WTC11 (cell line): ENCODE measurements around the gene CORO1C.

Source experiments
- ESRRA ChIP-seq: sonication (generic); formaldehyde crosslinking; IDR thresholded peaks from 2 replicates; pipeline ENCODE4 v1.8.1; 2022; ENCODE audit warnings: mild to moderate bottlenecking, missing genetic modification reagents, borderline replicate concordance
- IRF2 ChIP-seq: sonication (generic); formaldehyde crosslinking; IDR thresholded peaks from 2 replicates; pipeline ENCODE4 v1.8.0; 2022; ENCODE audit warnings: low read depth, missing genetic modification reagents, borderline replicate concordance
- NR1H2 ChIP-seq: sonication (generic); formaldehyde crosslinking; IDR thresholded peaks from 2 replicates; pipeline ENCODE4 v1.9.0; 2021; ENCODE audit warnings: mild to moderate bottlenecking, moderate library complexity, missing genetic modification reagents
- SP1 ChIP-seq: sonication (generic); formaldehyde crosslinking; conservative IDR thresholded peaks from 2 replicates; pipeline ENCODE4 v1.8.1; 2022; ENCODE audit warnings: missing genetic modification reagents
- TF ChIP-seq, protein P1 (sequence below): fragments of 200-600 bp; IDR thresholded peaks from 2 replicates; pipeline ENCODE4 v1.8.0; 2022; ENCODE audit warnings: antibody characterized with exemption

GRCh38 chr12:108604208-108604941 is 126.9 kb downstream of the CORO1C start:
- TF ChIP-seq, protein P1, sequence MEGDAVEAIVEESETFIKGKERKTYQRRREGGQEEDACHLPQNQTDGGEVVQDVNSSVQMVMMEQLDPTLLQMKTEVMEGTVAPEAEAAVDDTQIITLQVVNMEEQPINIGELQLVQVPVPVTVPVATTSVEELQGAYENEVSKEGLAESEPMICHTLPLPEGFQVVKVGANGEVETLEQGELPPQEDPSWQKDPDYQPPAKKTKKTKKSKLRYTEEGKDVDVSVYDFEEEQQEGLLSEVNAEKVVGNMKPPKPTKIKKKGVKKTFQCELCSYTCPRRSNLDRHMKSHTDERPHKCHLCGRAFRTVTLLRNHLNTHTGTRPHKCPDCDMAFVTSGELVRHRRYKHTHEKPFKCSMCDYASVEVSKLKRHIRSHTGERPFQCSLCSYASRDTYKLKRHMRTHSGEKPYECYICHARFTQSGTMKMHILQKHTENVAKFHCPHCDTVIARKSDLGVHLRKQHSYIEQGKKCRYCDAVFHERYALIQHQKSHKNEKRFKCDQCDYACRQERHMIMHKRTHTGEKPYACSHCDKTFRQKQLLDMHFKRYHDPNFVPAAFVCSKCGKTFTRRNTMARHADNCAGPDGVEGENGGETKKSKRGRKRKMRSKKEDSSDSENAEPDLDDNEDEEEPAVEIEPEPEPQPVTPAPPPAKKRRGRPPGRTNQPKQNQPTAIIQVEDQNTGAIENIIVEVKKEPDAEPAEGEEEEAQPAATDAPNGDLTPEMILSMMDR = no peak
- TF ChIP-seq ESRRA (CRISPR knock-in tag) (no peak), IRF2 (CRISPR knock-in tag) (no peak), SP1 (no peak), NR1H2 (no peak)
